ENCODE results near the gene ZBTB46.

GRCh38 chr20:63787302-63787701, 43.8 kb downstream of the ZBTB46 start:
- no peak for TF ChIP-seq BACH1 (IDR thresholded peaks at IDR 0.05; ENCODE audit: borderline replicate concordance)
- no peak for TF ChIP-seq ASH2L (IDR thresholded peaks at IDR 0.05; ENCODE audit: borderline replicate concordance, low read depth)
- TF ChIP-seq SMC3 (IDR thresholded peaks at IDR 0.05; ENCODE audit: borderline replicate concordance, low read length): no peak
- TF ChIP-seq RAD21 (IDR thresholded peaks at IDR 0.05; ENCODE audit: insufficient read depth, low read depth, low read length): no peak
- no peak for TF ChIP-seq EP300 (IDR thresholded peaks at IDR 0.05; ENCODE audit: borderline replicate concordance in 1 of 2, control insufficient read depth in 1 of 2, low read depth in 2 of 2, low read length in 2 of 2)
- TF ChIP-seq POLR2AphosphoS5 (IDR thresholded peaks at IDR 0.05; ENCODE audit: low read length): no peak
- TF ChIP-seq SMARCA5 (IDR thresholded peaks at IDR 0.05): no peak
- TF ChIP-seq RUNX3 (IDR thresholded peaks at IDR 0.05; ENCODE audit: low read length): no peak
- no peak for TF ChIP-seq ETV6 (conservative IDR thresholded peaks at IDR 0.05 in 1 of 2, IDR thresholded peaks at IDR 0.05 in 1 of 2; ENCODE audit: borderline replicate concordance in 1 of 2, low read depth in 1 of 2)
- no peak for TF ChIP-seq YY1 (IDR thresholded peaks at IDR 0.05; ENCODE audit: low read depth, low read length)
- TF ChIP-seq SREBF1 (IDR thresholded peaks at IDR 0.05; ENCODE audit: low read length): no peak
- TF ChIP-seq, protein P1, sequence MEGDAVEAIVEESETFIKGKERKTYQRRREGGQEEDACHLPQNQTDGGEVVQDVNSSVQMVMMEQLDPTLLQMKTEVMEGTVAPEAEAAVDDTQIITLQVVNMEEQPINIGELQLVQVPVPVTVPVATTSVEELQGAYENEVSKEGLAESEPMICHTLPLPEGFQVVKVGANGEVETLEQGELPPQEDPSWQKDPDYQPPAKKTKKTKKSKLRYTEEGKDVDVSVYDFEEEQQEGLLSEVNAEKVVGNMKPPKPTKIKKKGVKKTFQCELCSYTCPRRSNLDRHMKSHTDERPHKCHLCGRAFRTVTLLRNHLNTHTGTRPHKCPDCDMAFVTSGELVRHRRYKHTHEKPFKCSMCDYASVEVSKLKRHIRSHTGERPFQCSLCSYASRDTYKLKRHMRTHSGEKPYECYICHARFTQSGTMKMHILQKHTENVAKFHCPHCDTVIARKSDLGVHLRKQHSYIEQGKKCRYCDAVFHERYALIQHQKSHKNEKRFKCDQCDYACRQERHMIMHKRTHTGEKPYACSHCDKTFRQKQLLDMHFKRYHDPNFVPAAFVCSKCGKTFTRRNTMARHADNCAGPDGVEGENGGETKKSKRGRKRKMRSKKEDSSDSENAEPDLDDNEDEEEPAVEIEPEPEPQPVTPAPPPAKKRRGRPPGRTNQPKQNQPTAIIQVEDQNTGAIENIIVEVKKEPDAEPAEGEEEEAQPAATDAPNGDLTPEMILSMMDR (IDR thresholded peaks at IDR 0.05 in 2 of 3, conservative IDR thresholded peaks at IDR 0.05 in 1 of 3; ENCODE audit: control insufficient read depth in 2 of 3, extremely low read depth in 1 of 3, insufficient read depth in 1 of 3, low read depth in 3 of 3, low read length in 3 of 3): no peak
- TF ChIP-seq MYC (IDR thresholded peaks at IDR 0.05; ENCODE audit: insufficient read depth, insufficient read length, insufficient replicate concordance, low read length, severe bottlenecking): no peak
- TF ChIP-seq SUZ12 (IDR thresholded peaks at IDR 0.05; ENCODE audit: unreplicated experiment): no peak

All from GM12878 (cell line).